ENCODE data around the gene SLC38A6. TPM values are rescaled to one million over a fixed set of nuclear protein-coding genes. Genes with fewer than 3 reads are reported as not detected.

Gene SLC38A6
- total RNA-seq, 4 donors from 2014 or later = 10.4 to 34.2 (median 21.7) TPM

- H3K27me3 ChIP-seq = no peaks in the 10 kb centered on the region
- no peak overlapping the region for H3K4me3 ChIP-seq
- peaks cover 0 to 15% (median 0%) of the 10 kb centered on the region in 3 donors for H3K36me3 ChIP-seq
- H3K9me3 ChIP-seq = no peaks in the 10 kb centered on the region
- no peak for DNase-seq (ENCODE audit: low spot score in 2 of 2)
- TF ChIP-seq EP300 (IDR thresholded peaks at IDR 0.05) = no peak
- TF ChIP-seq POLR2A (IDR thresholded peaks at IDR 0.05) = no peak
- no peak for TF ChIP-seq CTCF (IDR thresholded peaks at IDR 0.05)
- 83 to 88% methylated on average over 1 of the region's 1 CpG for WGBS, 2 donors
- H3K4me1 ChIP-seq = no peaks in the 10 kb centered on the region
- no peak overlapping the region for H3K27ac ChIP-seq
Observed at GRCh38 chr14:60968099-60968498, 12.9 kb upstream of the SLC38A6 start.

DNA sequence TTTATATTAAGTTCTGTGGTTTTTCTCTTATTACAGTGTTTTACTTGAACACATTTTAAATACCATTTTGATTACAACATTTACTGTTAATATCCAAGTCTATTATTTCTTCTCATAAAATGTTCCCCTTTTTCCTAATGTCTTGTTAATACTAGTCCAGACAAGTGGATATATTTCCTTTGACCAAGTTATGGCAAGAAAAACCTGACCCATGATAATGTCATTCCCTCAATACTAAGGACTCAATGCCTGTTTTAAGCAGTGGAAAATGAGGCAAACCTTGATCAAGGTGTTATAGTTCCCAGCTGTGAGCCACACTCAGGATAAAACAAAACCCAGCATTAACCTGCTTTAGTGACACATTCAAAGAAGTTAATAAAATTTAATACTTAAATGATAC, 12.4 kb upstream of the SLC38A6 start:
- Histone ChIP-seq H3K27ac (no peak overlapping the region), H3K4me3 (no peak overlapping the region), H3K9me3 (no peaks in the 10 kb centered on the region), H3K27me3 (no peaks in the 10 kb centered on the region), H3K36me3 (peaks cover 0 to 21% (median 0%) of the 10 kb centered on the region in 3 donors), H3K4me1 (no peaks in the 10 kb centered on the region)
- DNase-seq (ENCODE audit: low spot score in 2 of 2) = no peak
- TF ChIP-seq POLR2A (IDR thresholded peaks at IDR 0.05) (no peak), EP300 (IDR thresholded peaks at IDR 0.05) (no peak), CTCF (IDR thresholded peaks at IDR 0.05) (no peak)

DNA sequence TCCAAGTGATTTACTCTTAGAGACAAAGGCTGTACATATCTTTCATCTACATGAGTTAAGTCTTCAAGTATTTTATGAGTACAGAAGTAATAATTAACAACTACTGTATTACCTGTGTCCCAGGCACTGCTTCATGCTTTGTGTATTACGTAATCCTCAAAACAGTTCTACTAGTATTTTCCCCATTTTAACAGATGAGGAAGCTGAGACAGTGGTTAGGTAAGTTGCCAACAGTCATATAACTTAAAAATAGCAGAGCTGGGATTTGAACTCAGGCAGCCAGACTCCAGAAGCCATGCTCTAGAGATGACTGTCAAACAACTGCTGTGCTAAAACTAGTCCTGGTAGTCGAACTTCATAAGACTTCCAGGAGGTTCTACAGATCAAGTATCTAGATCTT, 10.9 kb upstream of the SLC38A6 start:
- WGBS, 2 donors = 93 to 96% methylated on average over 2 of the region's 2 CpGs
- no peak for DNase-seq (ENCODE audit: low spot score in 2 of 2)
- Histone ChIP-seq H3K27ac (no peak overlapping the region), H3K4me3 (no peak overlapping the region), H3K9me3 (no peaks in the 10 kb centered on the region), H3K27me3 (no peaks in the 10 kb centered on the region), H3K4me1 (no peaks in the 10 kb centered on the region), H3K36me3 (peaks cover 0 to 35% (median 0%) of the 10 kb centered on the region in 3 donors)
- TF ChIP-seq EP300 (IDR thresholded peaks at IDR 0.05) (no peak), CTCF (IDR thresholded peaks at IDR 0.05) (no peak), POLR2A (IDR thresholded peaks at IDR 0.05) (no peak)

DNA sequence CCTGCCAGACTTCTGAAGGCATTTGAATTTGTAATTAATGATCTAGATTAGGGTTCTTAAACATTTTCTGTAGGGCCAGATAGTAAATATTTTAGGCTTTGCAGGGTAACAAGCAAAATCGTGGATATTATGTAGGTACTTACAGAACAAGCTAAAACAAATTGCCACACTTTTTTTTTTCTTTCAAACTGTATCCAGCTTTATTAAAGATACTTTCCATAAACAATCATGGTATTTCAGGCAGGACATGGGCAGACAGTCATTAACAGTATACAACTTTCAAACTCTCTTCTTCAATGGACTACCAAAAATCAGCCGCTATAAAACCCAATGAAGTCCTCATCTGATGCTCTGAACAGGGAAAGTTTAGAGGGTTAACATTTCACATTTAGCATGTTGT, 9.8 kb upstream of the SLC38A6 start:
- H3K27me3 ChIP-seq = no peaks in the 10 kb centered on the region
- TF ChIP-seq EP300 (IDR thresholded peaks at IDR 0.05) = no peak
- TF ChIP-seq CTCF (IDR thresholded peaks at IDR 0.05) = no peak
- TF ChIP-seq POLR2A (IDR thresholded peaks at IDR 0.05) = no peak
- H3K36me3 ChIP-seq = peaks cover 0 to 46% (median 0%) of the 10 kb centered on the region in 3 donors
- no peaks in the 10 kb centered on the region for H3K4me1 ChIP-seq
- H3K27ac ChIP-seq = no peak overlapping the region
- DNase-seq (ENCODE audit: low spot score in 2 of 2) = no peak
- 45 to 47% methylated on average over 2 of the region's 2 CpGs for WGBS, 2 donors
- no peak overlapping the region for H3K4me3 ChIP-seq
- no peaks in the 10 kb centered on the region for H3K9me3 ChIP-seq

DNA sequence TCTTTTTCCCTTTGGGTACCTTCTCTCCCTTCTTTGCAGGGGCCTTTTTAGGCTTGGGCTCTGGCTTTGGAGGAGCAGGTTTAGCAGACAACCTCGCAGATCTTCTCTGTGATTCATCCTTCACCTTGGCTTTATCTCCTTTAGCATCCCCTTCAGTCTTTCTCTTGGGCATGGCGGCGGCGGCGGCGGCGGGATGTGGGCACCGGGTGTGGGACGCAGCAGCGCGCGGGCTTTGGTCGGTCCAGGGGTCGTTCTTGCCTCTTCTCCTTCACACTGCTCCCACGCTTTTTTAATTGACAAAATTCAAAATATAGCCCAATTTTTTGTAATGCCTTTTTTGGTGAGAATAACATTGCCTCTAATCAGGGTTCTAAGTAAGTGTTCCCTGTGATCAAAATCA, 8.8 kb upstream of the SLC38A6 start:
- DNase-seq (ENCODE audit: low spot score in 2 of 2) = no peak
- 92 to 93% methylated on average over 15 of the region's 15 CpGs for WGBS, 2 donors

More for the DNA sequence above, 8.8 kb upstream of the SLC38A6 start:
- H3K36me3 ChIP-seq = peaks cover 0 to 49% (median 0%) of the 10 kb centered on the region in 3 donors
- H3K4me1 ChIP-seq = no peaks in the 10 kb centered on the region
- TF ChIP-seq EP300 (IDR thresholded peaks at IDR 0.05) (no peak), POLR2A (IDR thresholded peaks at IDR 0.05) (no peak), CTCF (IDR thresholded peaks at IDR 0.05) (no peak)
- no peaks in the 10 kb centered on the region for H3K9me3 ChIP-seq
- no peak overlapping the region for H3K4me3 ChIP-seq
- H3K27me3 ChIP-seq = no peaks in the 10 kb centered on the region
- no peak overlapping the region for H3K27ac ChIP-seq

Data from tibial nerve (tissue), 4 donors.